ENCODE results near the gene PRAMEF6. TPM values are rescaled to one million over a fixed set of nuclear protein-coding genes. Genes with fewer than 3 reads are reported as not detected.
"Not testable (repeated sequence)": the region's sequence is repeated elsewhere in the genome, so short reads cannot be mapped to it uniquely, and the experiment has no call there.

The PRAMEF6 gene
- total RNA-seq (2014; rRNA removed; shearing (Covaris generic)), result not detected in 2 replicates

DNA sequence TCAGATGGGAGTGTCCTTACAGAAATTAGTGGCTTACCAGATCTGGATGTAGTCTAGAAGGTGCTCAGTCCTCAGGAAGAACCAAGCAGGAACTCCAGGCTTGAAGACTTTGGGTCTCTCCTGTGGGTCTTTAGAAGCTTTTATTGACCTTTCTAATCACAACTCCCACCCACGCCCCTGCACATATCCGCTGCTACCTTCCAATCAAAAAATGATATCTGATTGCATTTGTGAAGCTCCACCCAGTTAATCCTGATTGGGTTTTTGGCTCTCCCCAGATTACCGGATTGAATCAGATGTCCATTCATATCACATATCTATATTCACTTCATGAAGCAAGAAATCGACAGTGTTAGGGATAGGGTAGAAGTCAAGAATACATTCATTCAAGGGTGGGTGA, at the start of gene PRAMEF6:
TSS of gene PRAMEF6 (minus strand) at position 101 of the 400 bp plus-strand sequence. CDS start 5,062 bp downstream, outside the sequence.
- not testable (repeated sequence) for H3K27ac ChIP-seq; H3K4me1 ChIP-seq (replicated peaks); H3K4me3 ChIP-seq; H3K9me3 ChIP-seq (replicated peaks); DNase-seq (ENCODE audit: low read depth in 1 of 2, low spot score in 2 of 2); H3K36me3 ChIP-seq; H3K27me3 ChIP-seq (replicated peaks)

DNA sequence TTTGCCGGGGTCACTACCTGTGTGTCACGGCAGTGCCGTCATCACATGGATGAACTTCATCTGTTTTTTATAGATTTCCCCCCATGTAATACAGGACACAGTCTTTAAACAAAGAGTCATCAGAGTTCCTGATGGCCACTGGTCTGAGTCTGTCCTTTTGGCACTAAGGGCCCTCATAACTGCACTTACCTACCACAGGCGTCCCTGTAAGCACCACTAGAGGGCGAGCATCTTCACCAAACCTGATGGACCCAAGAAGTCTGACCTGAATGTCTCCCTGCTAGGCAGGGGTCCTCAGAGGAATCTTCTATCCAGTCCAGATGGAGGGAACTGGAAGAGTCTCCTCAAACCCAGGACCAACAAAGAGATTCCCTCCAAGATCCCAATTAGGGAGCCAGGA, 23.0 kb downstream of the PRAMEF6 start:
- not testable (repeated sequence) for H3K27me3 ChIP-seq (replicated peaks); H3K36me3 ChIP-seq; H3K4me1 ChIP-seq (replicated peaks); DNase-seq (ENCODE audit: low read depth in 1 of 2, low spot score in 2 of 2); H3K27ac ChIP-seq; H3K4me3 ChIP-seq; H3K9me3 ChIP-seq (replicated peaks)

DNA sequence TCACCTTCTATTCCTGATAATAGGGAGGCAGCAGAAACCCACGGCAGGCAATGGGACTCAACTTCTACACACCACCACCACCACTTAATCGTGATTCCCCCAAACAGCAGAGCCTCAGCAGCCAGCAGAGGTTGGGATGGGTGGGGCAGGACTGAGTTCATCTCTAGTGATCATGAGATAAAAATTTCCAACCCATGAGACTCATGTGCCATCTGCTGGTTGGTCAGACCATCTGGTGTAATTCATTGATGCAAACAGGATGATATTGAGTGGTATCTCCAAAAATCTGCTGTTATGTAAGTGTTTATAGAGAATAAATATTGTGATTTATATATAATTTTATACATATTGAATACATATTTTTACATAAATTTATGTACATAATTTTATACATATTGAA, 25.6 kb downstream of the PRAMEF6 start:
- not testable (repeated sequence) for DNase-seq (ENCODE audit: low read depth in 1 of 2, low spot score in 2 of 2); H3K27ac ChIP-seq

DNA sequence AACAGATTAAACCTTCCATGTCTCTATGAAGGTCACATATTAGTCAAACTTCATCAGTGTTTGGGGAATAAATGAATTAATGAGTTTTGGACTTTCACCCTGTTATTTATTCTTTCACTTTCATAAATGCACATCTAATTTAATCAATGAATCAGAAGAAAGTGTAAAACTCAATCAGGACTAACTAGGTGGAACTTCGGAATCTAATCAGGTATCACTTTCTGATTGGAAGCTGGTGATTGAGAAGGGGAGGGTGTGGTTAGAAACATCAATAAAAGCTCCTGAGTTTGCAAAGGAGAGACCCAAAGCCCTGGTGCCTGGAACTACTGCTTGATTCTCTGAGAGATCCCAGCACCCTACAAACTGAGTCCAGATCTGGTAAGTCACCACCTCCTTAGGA, 31.1 kb downstream of the PRAMEF6 start, which contains the start of gene PRAMEF7:
TSS of gene PRAMEF7 (plus strand) at position 301 of the 400 bp plus-strand sequence. CDS start 1,083 bp downstream, outside the sequence.
- not testable (repeated sequence) for H3K36me3 ChIP-seq; DNase-seq (ENCODE audit: low read depth in 1 of 2, low spot score in 2 of 2); H3K4me1 ChIP-seq (replicated peaks); H3K4me3 ChIP-seq; H3K9me3 ChIP-seq (replicated peaks); H3K27me3 ChIP-seq (replicated peaks); H3K27ac ChIP-seq

More for the DNA sequence above, 25.6 kb downstream of the PRAMEF6 start:
- not testable (repeated sequence) for H3K4me1 ChIP-seq (replicated peaks); H3K36me3 ChIP-seq; H3K27me3 ChIP-seq (replicated peaks); H3K9me3 ChIP-seq (replicated peaks); H3K4me3 ChIP-seq

DNA sequence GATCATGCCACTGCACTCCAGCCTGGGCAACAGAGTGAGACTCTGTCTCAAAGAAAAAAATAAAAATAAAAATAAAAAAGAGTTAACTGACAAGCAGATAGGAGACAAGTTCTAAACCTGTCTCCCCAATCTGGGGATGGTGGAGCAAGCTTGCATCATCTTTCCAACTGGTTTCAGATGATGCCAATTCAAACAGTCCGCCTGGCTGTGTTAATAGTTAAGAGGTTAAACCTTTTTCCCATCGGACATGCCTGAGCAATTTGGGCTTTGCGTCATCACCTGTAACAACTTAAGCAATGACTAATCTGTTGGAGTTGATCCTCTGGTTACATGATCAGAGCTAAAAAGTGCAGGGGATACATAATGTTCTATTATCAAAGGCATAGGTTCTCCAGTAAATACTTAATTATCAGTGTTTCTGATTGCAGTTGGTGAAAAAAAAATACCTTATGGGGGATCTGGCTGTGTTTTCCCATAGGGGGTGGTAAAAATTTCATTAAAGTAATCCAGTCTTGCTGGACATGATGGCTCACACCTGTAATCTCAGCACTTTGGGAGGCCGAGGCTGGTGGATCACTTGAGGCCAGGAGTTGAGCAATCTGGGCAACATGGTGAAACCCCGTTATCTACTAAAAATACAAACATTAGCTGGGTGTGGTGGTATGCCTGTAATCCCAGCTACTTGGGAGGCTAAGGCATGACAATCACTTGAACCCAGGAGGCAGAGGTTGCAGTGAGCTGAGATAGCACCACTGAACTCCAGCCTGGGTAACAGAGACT, 43.4 kb downstream of the PRAMEF6 start:
- not testable (repeated sequence) for H3K27me3 ChIP-seq (replicated peaks); H3K4me3 ChIP-seq; H3K4me1 ChIP-seq (replicated peaks); DNase-seq (ENCODE audit: low read depth in 1 of 2, low spot score in 2 of 2); H3K27ac ChIP-seq; H3K36me3 ChIP-seq; H3K9me3 ChIP-seq (replicated peaks)

DNA sequence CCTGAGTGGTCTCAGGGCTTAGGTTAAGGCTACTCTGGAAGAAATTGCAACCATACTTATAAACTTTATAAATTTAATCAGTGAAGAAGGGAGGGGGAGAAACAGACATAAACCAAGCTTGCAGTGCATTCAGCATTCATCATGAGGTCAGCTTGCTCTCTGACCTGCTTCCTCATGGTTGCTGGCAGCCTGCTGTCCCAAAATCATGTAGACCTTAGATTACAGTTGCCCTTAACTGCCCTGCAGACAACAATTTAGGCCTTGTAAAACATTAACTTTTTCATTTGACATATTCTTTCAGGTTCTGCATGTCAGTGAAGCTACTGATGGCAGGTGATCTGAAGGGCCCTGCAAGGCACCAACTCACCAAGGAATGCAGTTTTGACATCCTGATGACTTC, 48.2 kb downstream of the PRAMEF6 start:
- H3K9me3 ChIP-seq (replicated peaks); H3K4me1 ChIP-seq (replicated peaks); H3K27me3 ChIP-seq (replicated peaks); H3K27ac ChIP-seq; H3K4me3 ChIP-seq; DNase-seq (ENCODE audit: low read depth in 1 of 2, low spot score in 2 of 2); H3K36me3 ChIP-seq: not testable (repeated sequence)

DNA sequence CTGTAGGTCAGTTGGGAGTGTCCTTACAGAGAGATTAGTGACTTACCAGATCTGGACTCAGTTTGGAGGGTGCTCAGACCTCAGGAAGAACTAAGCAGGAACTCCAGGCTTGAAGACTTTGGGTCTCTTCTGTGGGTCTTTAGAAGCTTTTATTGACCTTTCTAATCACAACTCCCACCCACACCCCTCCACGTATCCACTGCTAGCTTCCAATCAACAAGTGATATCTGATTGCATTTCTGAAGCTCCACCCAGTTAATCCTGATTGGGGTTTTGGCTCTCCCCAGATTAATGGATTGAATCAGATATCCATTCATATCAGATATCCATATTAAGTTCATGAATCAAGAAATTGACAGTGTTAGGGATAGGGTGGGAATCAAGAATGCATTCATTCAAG, 49.2 kb downstream of the PRAMEF6 start, which contains the start of gene PRAMEF10:
TSS of gene PRAMEF10 (minus strand) at position 101 of the 400 bp plus-strand sequence. CDS start 2,423 bp downstream, outside the sequence.
- not testable (repeated sequence) for H3K9me3 ChIP-seq (replicated peaks); H3K36me3 ChIP-seq; H3K4me3 ChIP-seq; DNase-seq (ENCODE audit: low read depth in 1 of 2, low spot score in 2 of 2); H3K27me3 ChIP-seq (replicated peaks); H3K4me1 ChIP-seq (replicated peaks); H3K27ac ChIP-seq

Other genes with a start within 250 kb of the PRAMEF6 start
- not detected in 2 replicates for gene AADACL3, start 231.5 kb downstream of the PRAMEF6 start, total RNA-seq (2014; rRNA removed; shearing (Covaris generic))
- not detected in 2 replicates for gene CFAP107, start 201.4 kb downstream of the PRAMEF6 start, total RNA-seq (2014; rRNA removed; shearing (Covaris generic))
- not detected in 2 replicates for gene PRAMEF12, start 173.8 kb downstream of the PRAMEF6 start, total RNA-seq (2014; rRNA removed; shearing (Covaris generic))
- not detected in 2 replicates for gene PRAMEF1, start 156.2 kb downstream of the PRAMEF6 start, total RNA-seq (2014; rRNA removed; shearing (Covaris generic))
- not detected in 2 replicates for gene PRAMEF11, start 116.2 kb downstream of the PRAMEF6 start, total RNA-seq (2014; rRNA removed; shearing (Covaris generic))
- not detected in 2 replicates for gene HNRNPCL1, start 98.9 kb downstream of the PRAMEF6 start, total RNA-seq (2014; rRNA removed; shearing (Covaris generic))
- not detected in 2 replicates for gene PRAMEF2, start 90.5 kb downstream of the PRAMEF6 start, total RNA-seq (2014; rRNA removed; shearing (Covaris generic))
- not detected in 2 replicates for gene PRAMEF4, start 61.4 kb downstream of the PRAMEF6 start, total RNA-seq (2014; rRNA removed; shearing (Covaris generic))
- gene PRAMEF10, start 49.3 kb downstream of the PRAMEF6 start, total RNA-seq (2014; rRNA removed; shearing (Covaris generic)), result not detected in 2 replicates
- not detected in 2 replicates for gene PRAMEF7, start 31.0 kb downstream of the PRAMEF6 start, total RNA-seq (2014; rRNA removed; shearing (Covaris generic))
- gene PRAMEF27, start 109.0 kb upstream of the PRAMEF6 start, total RNA-seq (2014; rRNA removed; shearing (Covaris generic)), result not detected in 2 replicates
- not detected in 2 replicates for gene HNRNPCL3, start 113.2 kb upstream of the PRAMEF6 start, total RNA-seq (2014; rRNA removed; shearing (Covaris generic))
- not detected in 2 replicates for gene PRAMEF25, start 123.2 kb upstream of the PRAMEF6 start, total RNA-seq (2014; rRNA removed; shearing (Covaris generic))
- gene HNRNPCL2, start 169.3 kb upstream of the PRAMEF6 start, total RNA-seq (2014; rRNA removed; shearing (Covaris generic)), result not detected in 2 replicates
- not detected in 2 replicates for gene PRAMEF26, start 208.4 kb upstream of the PRAMEF6 start, total RNA-seq (2014; rRNA removed; shearing (Covaris generic))
- not detected in 2 replicates for gene HNRNPCL4, start 218.1 kb upstream of the PRAMEF6 start, total RNA-seq (2014; rRNA removed; shearing (Covaris generic))
- gene PRAMEF9, start 224.3 kb upstream of the PRAMEF6 start, total RNA-seq (2014; rRNA removed; shearing (Covaris generic)), result not detected in 2 replicates

Measured in SJSA1 (cell line).